Measurements from ENCODE around the gene RGMA. TPM values are rescaled to one million over a fixed set of nuclear protein-coding genes. Genes with fewer than 3 reads are reported as not detected.

The RGMA gene
- total and polyA plus RNA-seq, 2 of the 8 experiments (the other 6 are each of a cell fraction or from before 2014, with no cell fraction given) = 19.9 to 39.8 TPM

- Histone ChIP-seq H4K91ac (replicated peaks; ENCODE audit: insufficient read length, low read length) (peak overlapping the region; percentile 93), H3K27ac (ENCODE audit: low read depth, low read length) (peak overlapping the region; percentile 25; the same call in 1 of the 2 replicates), H3K4me1 (replicated peaks in 1 of 4; ENCODE audit: control insufficient read depth in 3 of 4, insufficient read depth in 4 of 4, low read length in 3 of 4) (peaks cover 23 to 69% (median 44%) of the 10 kb centered on the region in 4 experiments), H2AFZ (ENCODE audit: low read length) (no peak overlapping the region), H3K79me1 (ENCODE audit: low read depth, low read length) (peaks cover 35% of the 10 kb centered on the region), H3K9me3 (ENCODE audit: insufficient read depth in 2 of 2, low read depth in 1 of 2, low read length in 1 of 2) (no peaks in the 10 kb centered on the region), H3K14ac (ENCODE audit: insufficient read length) (no peak overlapping the region), H3K18ac (ENCODE audit: extremely low read depth, low read length) (peak overlapping the region; percentile 98), H2BK12ac (ENCODE audit: low read depth, low read length) (peak overlapping the region; percentile 97), H4K8ac (ENCODE audit: extremely low read depth, insufficient read depth, low read length) (no peak overlapping the region), H3K23me2 (ENCODE audit: low read depth, low read length) (no peaks in the 10 kb centered on the region), H3K56ac (replicated peaks; ENCODE audit: insufficient read length, low read depth, low read length) (no peak overlapping the region), H3K4me3 (ENCODE audit: extremely low read depth in 1 of 4, insufficient read depth in 2 of 4, low read depth in 3 of 4, low read length in 4 of 4) (peak overlapping the region in 1 of 4 experiments; percentile 32; a peak in 1 of 8 replicates), H3K4ac (replicated peaks; ENCODE audit: insufficient read length, low read depth, low read length) (peak overlapping the region; percentile 27), H3K23ac (ENCODE audit: insufficient read length) (no peak overlapping the region), H3K79me2 (ENCODE audit: control insufficient read depth in 1 of 2, insufficient read depth in 2 of 2, low read length in 2 of 2) (peaks cover 11 to 83% of the 10 kb centered on the region in 2 experiments; a peak in 3 of 4 replicates), H2BK20ac (ENCODE audit: low read length) (peak overlapping the region; percentile 93; the same call in 1 of the 2 replicates), H4K20me1 (replicated peaks in 1 of 2; ENCODE audit: control insufficient read depth in 1 of 2, insufficient read depth in 2 of 2, low read length in 2 of 2) (peaks cover 21 to 30% of the 10 kb centered on the region in 2 experiments), H2BK120ac (replicated peaks; ENCODE audit: low read depth, low read length) (peak overlapping the region; percentile 24), H3K9ac (replicated peaks in 1 of 4; ENCODE audit: extremely low read depth in 1 of 4, low read depth in 3 of 4, low read length in 3 of 4) (no peak overlapping the region), H4K5ac (ENCODE audit: insufficient read length, low read depth, low read length) (peak overlapping the region; percentile 89), H2AK5ac (ENCODE audit: low read depth, low read length) (peak overlapping the region; percentile 90), H3K27me3 (replicated peaks in 1 of 4; ENCODE audit: control insufficient read depth in 3 of 4, extremely low read depth in 1 of 4, insufficient read depth in 3 of 4, low read length in 3 of 4) (no peaks in the 10 kb centered on the region), H3K36me3 (ENCODE audit: control insufficient read depth in 2 of 4, insufficient read depth in 4 of 4, low read length in 3 of 4) (peaks cover 5 to 74% (median 8%) of the 10 kb centered on the region in 4 experiments), H2BK5ac (ENCODE audit: low read depth, low read length) (peak overlapping the region; percentile 94), H2BK15ac (ENCODE audit: low read length) (no peak overlapping the region; the same call in 1 of the 2 replicates), H3K4me2 (ENCODE audit: insufficient read depth in 1 of 2, low read depth in 2 of 2, low read length in 2 of 2) (peak overlapping the region in 1 of 2 experiments; percentile 79; a peak in 2 of 4 replicates)
- no peak for TF ChIP-seq POU5F1 (IDR thresholded peaks at IDR 0.05; ENCODE audit: low read depth, low read length)
- TF ChIP-seq SIN3A (conservative IDR thresholded peaks at IDR 0.05 in 1 of 2, IDR thresholded peaks at IDR 0.05 in 1 of 2; ENCODE audit: low read depth in 1 of 2, low read length in 2 of 2) = 0 out of 4 replicates have a peak, but pooled peaks of 1 of the 2 experiments have one; percentile 23
- ChIA-PET CTCF (ENCODE audit: partially characterized antibody) (interaction anchor here (0.6 to 15.8 kb wide), 18 partner anchors 9 to 1059 kb away, joined by 3 to 119 read pairs (median 4); no protein-coding TSS in a partner anchor), POLR2A (ENCODE audit: partially characterized antibody) (interaction anchor here (0.6 to 6.3 kb wide), 9 partner anchors 10 to 417 kb away, joined by 3 to 62 read pairs (median 5); no protein-coding TSS in a partner anchor)
- 79% methylated on average over 19 of the region's 19 CpGs; no CpG with 5 or more reads in 1 of the 2 experiments for WGBS, 2 experiments (ENCODE audit: extremely low coverage in 1 of 2, insufficient coverage in 1 of 2, insufficient read length in 1 of 2, insufficient replicate concordance in 2 of 2, low coverage in 1 of 2, low lambda C conversion rate in 2 of 2, missing lambda C conversion rate in 1 of 2)
- no peak for FAIRE-seq
- DNase-seq (ENCODE audit: low read depth in 1 of 2, low spot score in 2 of 2) = no peak
Observed at GRCh38 chr15:93060336-93061248, 28.4 kb downstream of the RGMA start.

All from H1 (cell line).